HT-29 (cell line): Measurements from ENCODE around the gene ATP5MC2. TPM values are rescaled to one million over a fixed set of nuclear protein-coding genes. Genes with fewer than 3 reads are reported as not detected.

ENCODE experiments used
- total RNA-seq: library from RNA; depleted of rRNA; stranded (reverse); fragments of >200 nt; shearing (Covaris generic); gene quantifications from 2 replicates; pipeline ENCODE4 v1.2.3, GENCODE V29; 2014; rRNA removed

The ATP5MC2 gene
- total RNA-seq, 1 experiment from 2014 or later: 379 TPM

Other genes with a start within 250 kb of the ATP5MC2 start
- 122 and 134 TPM in 2 replicates for gene PRR13, start 234.3 kb downstream of the ATP5MC2 start, total RNA-seq
- gene PCBP2, start 224.0 kb downstream of the ATP5MC2 start, total RNA-seq: 127 and 135 TPM in 2 replicates
- 0.84 and 3.2 TPM in 2 replicates for gene MAP3K12, start 176.6 kb downstream of the ATP5MC2 start, total RNA-seq
- gene TARBP2, start 174.8 kb downstream of the ATP5MC2 start, total RNA-seq: 68.9 and 89.2 TPM in 2 replicates
- gene NPFF, start 168.6 kb downstream of the ATP5MC2 start, total RNA-seq: not detected in 2 replicates
- 6.9 and 7.5 TPM in 2 replicates for gene ATF7, start 49.7 kb downstream of the ATP5MC2 start, total RNA-seq
- gene CALCOCO1, start 51.4 kb upstream of the ATP5MC2 start, total RNA-seq: 39.9 and 64.4 TPM in 2 replicates
- not detected in 2 replicates for gene CISTR, start 75.9 kb upstream of the ATP5MC2 start, total RNA-seq